LNCAP (cell line): ENCODE measurements around the gene SPNS3.

ENCODE experiments used
- TF ChIP-seq, protein P1 (sequence below): fragments of 450-650 bp; IDR thresholded peaks from 2 replicates; pipeline ENCODE4 v1.5.1; 2017; ENCODE audit warnings: mild to moderate bottlenecking

Gene SPNS3

DNA sequence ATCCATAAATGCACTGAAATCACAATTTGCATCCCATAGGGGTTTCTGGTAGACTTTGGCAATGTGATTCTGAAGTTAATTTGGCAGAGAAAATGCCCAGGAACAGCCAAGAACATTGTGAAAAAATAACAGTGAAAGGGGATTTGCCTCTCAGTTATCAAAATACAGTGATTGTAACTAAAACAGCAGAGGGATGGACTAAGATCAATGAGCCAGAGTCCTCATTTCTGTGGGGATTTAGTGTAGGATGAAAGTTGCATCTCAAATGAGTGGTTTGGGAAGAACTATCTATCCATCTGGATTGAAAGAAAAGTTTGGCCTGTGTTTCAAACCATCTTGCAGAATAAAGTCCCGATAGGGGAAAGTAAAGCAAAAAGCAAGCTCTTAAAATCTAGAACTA, 93.4 kb downstream of the SPNS3 start:
- TF ChIP-seq, protein P1, sequence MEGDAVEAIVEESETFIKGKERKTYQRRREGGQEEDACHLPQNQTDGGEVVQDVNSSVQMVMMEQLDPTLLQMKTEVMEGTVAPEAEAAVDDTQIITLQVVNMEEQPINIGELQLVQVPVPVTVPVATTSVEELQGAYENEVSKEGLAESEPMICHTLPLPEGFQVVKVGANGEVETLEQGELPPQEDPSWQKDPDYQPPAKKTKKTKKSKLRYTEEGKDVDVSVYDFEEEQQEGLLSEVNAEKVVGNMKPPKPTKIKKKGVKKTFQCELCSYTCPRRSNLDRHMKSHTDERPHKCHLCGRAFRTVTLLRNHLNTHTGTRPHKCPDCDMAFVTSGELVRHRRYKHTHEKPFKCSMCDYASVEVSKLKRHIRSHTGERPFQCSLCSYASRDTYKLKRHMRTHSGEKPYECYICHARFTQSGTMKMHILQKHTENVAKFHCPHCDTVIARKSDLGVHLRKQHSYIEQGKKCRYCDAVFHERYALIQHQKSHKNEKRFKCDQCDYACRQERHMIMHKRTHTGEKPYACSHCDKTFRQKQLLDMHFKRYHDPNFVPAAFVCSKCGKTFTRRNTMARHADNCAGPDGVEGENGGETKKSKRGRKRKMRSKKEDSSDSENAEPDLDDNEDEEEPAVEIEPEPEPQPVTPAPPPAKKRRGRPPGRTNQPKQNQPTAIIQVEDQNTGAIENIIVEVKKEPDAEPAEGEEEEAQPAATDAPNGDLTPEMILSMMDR: no peak

DNA sequence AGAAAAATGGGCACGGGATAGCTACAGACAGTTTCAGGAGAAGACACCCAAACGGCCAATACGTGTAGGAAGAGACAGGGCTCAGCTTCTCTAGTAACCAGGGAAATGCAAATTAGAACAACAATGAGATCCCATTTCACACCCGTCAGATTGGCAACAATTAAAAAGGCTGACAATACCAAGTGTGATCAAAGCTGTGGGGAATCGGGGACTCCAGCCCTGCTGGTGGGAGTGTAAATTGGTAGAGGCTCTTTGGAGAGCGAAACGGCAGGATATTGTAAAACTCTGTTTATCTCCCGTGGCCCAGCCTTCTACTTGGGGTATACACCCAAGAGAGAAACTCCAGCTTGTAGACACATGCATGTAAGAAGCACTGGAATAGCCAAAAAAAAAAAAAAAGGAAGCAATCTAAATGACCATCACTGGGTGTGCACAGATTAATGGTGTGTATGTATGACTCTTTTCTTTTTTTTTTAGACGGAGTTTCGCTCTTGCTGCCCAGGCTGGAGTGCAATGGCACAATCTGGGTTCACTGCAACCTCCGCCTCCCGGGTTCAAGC, 93.9 kb downstream of the SPNS3 start:
- TF ChIP-seq, protein P1: no peak

DNA sequence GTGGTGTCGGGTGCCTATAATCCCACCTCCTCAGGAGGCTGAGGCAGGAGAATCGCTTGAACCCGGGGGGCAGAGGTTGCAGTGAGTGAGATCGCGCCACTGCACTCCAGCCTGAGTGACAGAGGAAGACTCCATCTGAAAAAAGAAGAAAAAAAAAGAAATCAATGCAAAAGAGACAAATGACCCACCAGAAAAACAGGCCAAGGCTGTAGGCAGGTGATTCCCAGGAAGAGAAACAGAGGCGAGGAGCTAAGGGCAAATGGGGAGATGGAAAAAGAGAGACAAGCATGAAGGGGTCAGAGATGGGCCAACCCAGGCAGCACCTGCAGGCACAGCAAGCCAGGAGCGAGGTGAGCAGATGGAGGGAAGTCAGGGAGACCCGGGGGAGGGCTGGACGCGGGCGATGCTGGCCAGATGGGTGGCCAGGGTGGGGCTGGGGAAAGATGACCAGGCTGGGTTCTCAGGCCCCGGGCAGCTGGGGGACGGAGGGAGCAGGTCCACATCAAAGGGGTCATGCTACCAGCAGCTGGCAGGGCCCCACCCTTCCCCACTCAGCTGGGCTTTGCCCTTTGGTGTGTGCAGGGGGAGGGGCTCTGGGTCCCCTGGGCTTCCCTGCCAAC, 95.9 kb downstream of the SPNS3 start:
- TF ChIP-seq, protein P1: no peak

DNA sequence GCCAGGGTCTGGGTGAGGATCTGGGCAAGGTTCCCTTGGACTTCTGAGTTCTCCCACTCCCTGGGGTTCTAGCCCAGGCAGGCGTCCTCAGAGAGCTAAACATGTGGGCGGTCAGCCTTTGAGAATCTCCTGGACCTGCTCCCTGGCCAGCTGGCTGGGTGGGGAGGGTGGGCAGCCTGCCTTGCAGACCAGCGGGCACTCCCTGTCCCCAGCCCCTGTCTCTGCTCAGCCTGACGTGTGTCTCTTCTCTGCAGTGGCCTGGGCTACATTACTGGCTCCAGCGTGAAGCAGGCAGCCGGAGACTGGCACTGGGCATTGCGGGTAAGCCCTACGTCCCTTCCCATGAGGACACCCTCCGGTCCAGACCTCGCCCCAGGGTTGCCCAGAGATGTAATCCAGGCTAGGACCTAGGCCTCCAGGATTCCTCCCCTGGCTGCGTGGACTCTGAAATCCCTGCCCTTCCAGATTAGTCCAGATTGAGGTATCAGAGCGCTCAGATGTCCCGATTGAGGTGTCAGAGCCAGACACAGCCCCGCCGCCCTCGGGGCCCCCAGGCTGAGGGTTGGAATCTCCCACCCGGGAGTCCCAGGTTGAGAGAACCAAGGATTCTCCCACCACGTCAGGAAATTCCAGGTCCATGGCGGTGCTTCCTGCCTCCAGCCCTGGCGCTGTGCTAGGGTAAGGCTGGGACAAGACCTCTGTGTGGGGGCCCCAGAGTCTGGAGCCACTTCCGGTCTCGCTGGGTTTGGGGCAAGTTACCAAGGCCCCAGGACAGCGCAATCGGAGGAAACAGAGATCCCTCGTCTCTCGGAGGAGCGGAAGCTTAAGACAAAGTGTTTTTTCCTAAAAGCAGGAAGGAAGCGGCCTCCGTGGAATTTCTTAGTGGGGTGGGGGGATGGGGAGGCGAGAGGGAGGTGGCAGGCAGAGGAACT, 97.3 kb downstream of the SPNS3 start:
- TF ChIP-seq, protein P1: no peak

DNA sequence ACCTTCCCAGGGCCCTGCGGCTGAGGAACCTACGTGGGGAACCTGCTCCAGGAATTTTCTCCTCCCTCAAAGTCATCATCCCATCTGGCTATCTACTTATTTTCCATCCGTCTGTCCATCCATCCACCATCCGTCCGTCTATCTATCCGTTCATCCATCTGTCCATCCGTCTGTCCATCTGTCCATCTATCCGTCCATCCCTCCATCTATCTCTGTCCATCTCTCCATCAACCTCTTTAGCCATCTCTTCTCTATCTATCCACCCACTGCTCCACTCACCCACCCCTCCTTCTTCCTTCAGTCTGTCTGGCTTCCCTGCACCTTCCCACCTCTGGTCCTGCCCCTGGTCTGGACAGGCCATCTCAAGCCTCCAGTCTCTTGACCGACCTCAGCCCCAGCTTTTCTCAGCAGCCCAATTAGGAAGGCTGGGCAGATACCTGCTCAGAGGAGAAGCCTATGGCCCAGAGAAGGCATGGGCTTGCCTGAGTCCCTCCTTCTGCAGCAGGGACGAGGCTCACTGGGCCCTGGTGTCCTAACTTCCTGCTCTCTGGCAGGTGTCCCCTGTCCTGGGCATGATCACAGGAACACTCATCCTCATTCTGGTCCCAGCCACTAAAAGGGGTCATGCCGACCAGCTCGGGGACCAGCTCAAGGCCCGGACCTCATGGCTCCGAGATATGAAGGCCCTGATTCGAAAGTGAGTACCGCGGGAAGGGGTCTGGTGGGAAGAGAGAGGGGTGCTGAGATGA, 98.4 kb downstream of the SPNS3 start:
- TF ChIP-seq, protein P1: no peak

DNA sequence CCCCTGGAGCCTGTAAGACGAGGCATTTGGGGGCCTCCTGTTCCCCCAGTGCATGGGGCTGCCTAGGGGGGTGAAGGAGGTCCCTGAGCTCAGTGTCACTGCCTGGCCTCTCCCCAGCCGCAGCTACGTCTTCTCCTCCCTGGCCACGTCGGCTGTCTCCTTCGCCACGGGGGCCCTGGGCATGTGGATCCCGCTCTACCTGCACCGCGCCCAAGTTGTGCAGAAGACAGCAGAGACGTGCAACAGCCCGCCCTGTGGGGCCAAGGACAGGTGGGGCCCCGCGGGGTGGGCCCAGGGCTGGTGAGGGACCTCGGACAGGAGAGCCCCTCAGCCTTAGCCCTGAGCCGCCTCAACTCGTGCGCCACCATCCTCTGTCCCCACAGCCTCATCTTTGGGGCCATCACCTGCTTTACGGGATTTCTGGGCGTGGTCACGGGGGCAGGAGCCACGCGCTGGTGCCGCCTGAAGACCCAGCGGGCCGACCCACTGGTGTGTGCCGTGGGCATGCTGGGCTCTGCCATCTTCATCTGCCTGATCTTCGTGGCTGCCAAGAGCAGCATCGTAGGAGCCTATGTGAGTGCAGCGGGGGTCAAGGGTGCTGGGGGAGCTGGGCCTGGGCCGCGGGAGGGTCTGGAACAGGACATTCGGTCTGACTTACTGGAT, 99.3 kb downstream of the SPNS3 start:
- TF ChIP-seq, protein P1: no peak
